Chondrocyte (in vitro differentiated cells): ENCODE measurements around the gene NLRC5. TPM values are rescaled to one million over a fixed set of nuclear protein-coding genes. Genes with fewer than 3 reads are reported as not detected.

Experiments used
- DNase-seq: peaks from one replicate; pipeline ENCODE4 v3.0.0; 2021; ENCODE audit warnings: mixed read lengths, low spot score
- H3K27ac Mint-ChIP-seq: one replicate; pipeline ENCODE4 v1.8.0; 2021; ENCODE audit warnings: mild to moderate bottlenecking, moderate library complexity, mixed read lengths; ENCODE audit not compliant: unreplicated experiment
- H3K27me3 Mint-ChIP-seq: 2 replicates; pipeline ENCODE4 v1.8.0; 2021; ENCODE audit warnings: low read depth, mixed read lengths
- H3K36me3 Mint-ChIP-seq: 2 replicates; pipeline ENCODE4 v1.8.0; 2021; ENCODE audit warnings: low read depth, mixed read lengths
- H3K4me1 Mint-ChIP-seq: 2 replicates; pipeline ENCODE4 v1.8.0; 2021; ENCODE audit warnings: low read depth, mild to moderate bottlenecking, mixed read lengths
- H3K4me3 Mint-ChIP-seq: one replicate; pipeline ENCODE4 v1.8.0; 2021; ENCODE audit warnings: mild to moderate bottlenecking, moderate library complexity, mixed read lengths; ENCODE audit not compliant: unreplicated experiment
- H3K9me3 Mint-ChIP-seq: 2 replicates; pipeline ENCODE4 v1.8.0; 2021; ENCODE audit warnings: low read depth, mixed read lengths
- CTCF ChIP-seq: fragments of 200-600 bp; sonication (generic); IDR thresholded peaks from 2 replicates; pipeline ENCODE4 v1.5.0; 2021; ENCODE audit warnings: antibody characterized with exemption, mild to moderate bottlenecking, moderate library complexity
- total RNA-seq: library from RNA; stranded (reverse); gene quantifications from 3 replicates; pipeline ENCODE4 v1.2.1, GENCODE V29; 2021

The NLRC5 gene
- total RNA-seq, 1 donor from 2014 or later = 6.3 TPM

GRCh38 chr16:56975714-56976113, 13.6 kb upstream of the NLRC5 start:
- Mint-ChIP-seq H3K27ac (no peak overlapping the region), H3K27me3 (peaks cover 6% of the 10 kb centered on the region), H3K4me1 (no peaks in the 10 kb centered on the region)

GRCh38 chr16:56977216-56977615, 12.1 kb upstream of the NLRC5 start:
- Mint-ChIP-seq H3K27me3 (peaks cover 4% of the 10 kb centered on the region), H3K27ac (no peak overlapping the region)

More at GRCh38 chr16:56975714-56976113, 13.6 kb upstream of the NLRC5 start:
- H3K4me3 Mint-ChIP-seq = no peak overlapping the region
- H3K36me3 Mint-ChIP-seq = peaks cover 1% of the 10 kb centered on the region
- TF ChIP-seq CTCF = no peak
- DNase-seq = no peak
- H3K9me3 Mint-ChIP-seq = no peaks in the 10 kb centered on the region

GRCh38 chr16:56977823-56978430, 11.4 kb upstream of the NLRC5 start:
- peaks cover 1% of the 10 kb centered on the region for H3K36me3 Mint-ChIP-seq
- H3K4me3 Mint-ChIP-seq = no peak overlapping the region

More at GRCh38 chr16:56977216-56977615, 12.1 kb upstream of the NLRC5 start:
- H3K4me3 Mint-ChIP-seq = no peak overlapping the region
- no peak for DNase-seq
- peaks cover 1% of the 10 kb centered on the region for H3K36me3 Mint-ChIP-seq
- no peaks in the 10 kb centered on the region for H3K4me1 Mint-ChIP-seq
- no peaks in the 10 kb centered on the region for H3K9me3 Mint-ChIP-seq
- TF ChIP-seq CTCF = no peak

GRCh38 chr16:56980201-56980535, 9.2 kb upstream of the NLRC5 start:
- Mint-ChIP-seq H3K36me3 (peaks cover 1% of the 10 kb centered on the region), H3K9me3 (no peaks in the 10 kb centered on the region), H3K4me1 (peaks cover 7% of the 10 kb centered on the region), H3K27ac (no peak overlapping the region), H3K27me3 (peaks cover 4% of the 10 kb centered on the region), H3K4me3 (no peak overlapping the region)
- no peak for DNase-seq
- no peak for TF ChIP-seq CTCF

More at GRCh38 chr16:56977823-56978430, 11.4 kb upstream of the NLRC5 start:
- no peaks in the 10 kb centered on the region for H3K9me3 Mint-ChIP-seq
- peaks cover 4% of the 10 kb centered on the region for H3K27me3 Mint-ChIP-seq
- H3K27ac Mint-ChIP-seq = no peak overlapping the region
- no peak for DNase-seq
- TF ChIP-seq CTCF = no peak
- H3K4me1 Mint-ChIP-seq = no peaks in the 10 kb centered on the region

GRCh38 chr16:56980792-56981724, 8.3 kb upstream of the NLRC5 start:
- no peaks in the 10 kb centered on the region for H3K27me3 Mint-ChIP-seq
- no peak overlapping the region for H3K4me3 Mint-ChIP-seq
- no peak for TF ChIP-seq CTCF
- no peak overlapping the region for H3K27ac Mint-ChIP-seq
- no peaks in the 10 kb centered on the region for H3K36me3 Mint-ChIP-seq
- H3K4me1 Mint-ChIP-seq = peaks cover 13% of the 10 kb centered on the region
- no peaks in the 10 kb centered on the region for H3K9me3 Mint-ChIP-seq
- DNase-seq = no peak
